ENCODE measurements around the gene MNAT1.

Gene MNAT1

DNA sequence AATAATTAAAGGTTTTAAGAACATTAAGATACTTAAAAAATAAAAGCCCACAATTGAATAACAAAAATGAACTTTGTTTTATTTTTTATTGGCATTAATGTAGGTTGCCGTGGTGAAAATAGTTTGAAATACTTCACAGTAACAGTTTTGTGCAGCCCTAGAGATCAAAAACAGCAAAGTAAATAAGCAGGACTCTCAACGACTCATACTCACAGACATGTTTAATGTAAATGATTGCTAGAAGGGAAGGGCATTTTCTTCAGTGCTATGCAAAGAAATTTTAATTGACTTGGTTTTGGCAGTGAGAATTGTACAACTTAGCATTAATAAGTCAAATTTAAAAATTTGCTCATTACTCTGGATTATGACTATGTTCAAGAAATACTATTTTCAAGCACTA is 230.3 kb downstream of the MNAT1 start:
- DNase-seq, result no peak

DNA sequence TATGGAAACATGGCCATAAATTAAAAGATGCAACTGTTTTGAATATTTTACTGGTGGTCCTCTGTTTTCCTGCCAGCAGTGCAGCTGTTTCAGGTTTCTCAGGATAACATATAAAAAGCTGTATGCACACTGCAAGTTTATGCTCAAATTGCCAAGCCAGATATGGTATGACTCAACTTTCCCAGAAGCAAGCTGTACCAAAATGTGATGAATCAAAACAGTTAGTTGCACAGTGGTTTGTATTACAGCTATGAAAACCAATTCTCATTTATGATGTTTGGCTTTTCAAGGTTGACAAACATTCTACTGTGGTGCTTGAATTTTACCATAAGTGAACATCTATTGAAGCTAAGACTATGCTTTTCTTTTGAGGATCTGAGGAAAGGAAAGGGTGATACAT is 230.8 kb downstream of the MNAT1 start:
- DNase-seq, result no peak

DNA sequence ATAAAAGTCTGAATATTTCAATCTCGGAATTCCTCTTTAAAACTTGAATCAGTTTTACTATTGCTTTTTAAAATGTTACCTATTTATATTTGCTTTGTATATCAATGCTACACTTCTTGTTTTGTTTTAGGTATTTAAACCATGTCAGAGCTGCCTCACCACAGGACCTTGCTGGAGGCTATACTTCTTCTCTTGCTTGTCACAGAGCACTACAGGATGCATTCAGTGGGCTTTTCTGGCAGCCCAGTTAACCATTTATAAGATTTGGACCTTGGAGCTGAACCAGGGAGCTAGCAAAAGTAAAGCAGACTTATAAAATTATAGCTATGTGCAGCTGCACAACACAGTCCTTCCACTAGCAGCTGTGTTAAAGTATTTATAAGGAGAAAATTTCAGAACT is 233.5 kb downstream of the MNAT1 start:
- DNase-seq, result no peak

DNA sequence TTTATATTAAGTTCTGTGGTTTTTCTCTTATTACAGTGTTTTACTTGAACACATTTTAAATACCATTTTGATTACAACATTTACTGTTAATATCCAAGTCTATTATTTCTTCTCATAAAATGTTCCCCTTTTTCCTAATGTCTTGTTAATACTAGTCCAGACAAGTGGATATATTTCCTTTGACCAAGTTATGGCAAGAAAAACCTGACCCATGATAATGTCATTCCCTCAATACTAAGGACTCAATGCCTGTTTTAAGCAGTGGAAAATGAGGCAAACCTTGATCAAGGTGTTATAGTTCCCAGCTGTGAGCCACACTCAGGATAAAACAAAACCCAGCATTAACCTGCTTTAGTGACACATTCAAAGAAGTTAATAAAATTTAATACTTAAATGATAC is 234.1 kb downstream of the MNAT1 start:
- DNase-seq, result no peak

DNA sequence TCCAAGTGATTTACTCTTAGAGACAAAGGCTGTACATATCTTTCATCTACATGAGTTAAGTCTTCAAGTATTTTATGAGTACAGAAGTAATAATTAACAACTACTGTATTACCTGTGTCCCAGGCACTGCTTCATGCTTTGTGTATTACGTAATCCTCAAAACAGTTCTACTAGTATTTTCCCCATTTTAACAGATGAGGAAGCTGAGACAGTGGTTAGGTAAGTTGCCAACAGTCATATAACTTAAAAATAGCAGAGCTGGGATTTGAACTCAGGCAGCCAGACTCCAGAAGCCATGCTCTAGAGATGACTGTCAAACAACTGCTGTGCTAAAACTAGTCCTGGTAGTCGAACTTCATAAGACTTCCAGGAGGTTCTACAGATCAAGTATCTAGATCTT is 235.6 kb downstream of the MNAT1 start:
- DNase-seq, result no peak

DNA sequence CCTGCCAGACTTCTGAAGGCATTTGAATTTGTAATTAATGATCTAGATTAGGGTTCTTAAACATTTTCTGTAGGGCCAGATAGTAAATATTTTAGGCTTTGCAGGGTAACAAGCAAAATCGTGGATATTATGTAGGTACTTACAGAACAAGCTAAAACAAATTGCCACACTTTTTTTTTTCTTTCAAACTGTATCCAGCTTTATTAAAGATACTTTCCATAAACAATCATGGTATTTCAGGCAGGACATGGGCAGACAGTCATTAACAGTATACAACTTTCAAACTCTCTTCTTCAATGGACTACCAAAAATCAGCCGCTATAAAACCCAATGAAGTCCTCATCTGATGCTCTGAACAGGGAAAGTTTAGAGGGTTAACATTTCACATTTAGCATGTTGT is 236.7 kb downstream of the MNAT1 start:
- DNase-seq, result no peak

DNA sequence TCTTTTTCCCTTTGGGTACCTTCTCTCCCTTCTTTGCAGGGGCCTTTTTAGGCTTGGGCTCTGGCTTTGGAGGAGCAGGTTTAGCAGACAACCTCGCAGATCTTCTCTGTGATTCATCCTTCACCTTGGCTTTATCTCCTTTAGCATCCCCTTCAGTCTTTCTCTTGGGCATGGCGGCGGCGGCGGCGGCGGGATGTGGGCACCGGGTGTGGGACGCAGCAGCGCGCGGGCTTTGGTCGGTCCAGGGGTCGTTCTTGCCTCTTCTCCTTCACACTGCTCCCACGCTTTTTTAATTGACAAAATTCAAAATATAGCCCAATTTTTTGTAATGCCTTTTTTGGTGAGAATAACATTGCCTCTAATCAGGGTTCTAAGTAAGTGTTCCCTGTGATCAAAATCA is 237.7 kb downstream of the MNAT1 start:
- no peak for DNase-seq

DNA sequence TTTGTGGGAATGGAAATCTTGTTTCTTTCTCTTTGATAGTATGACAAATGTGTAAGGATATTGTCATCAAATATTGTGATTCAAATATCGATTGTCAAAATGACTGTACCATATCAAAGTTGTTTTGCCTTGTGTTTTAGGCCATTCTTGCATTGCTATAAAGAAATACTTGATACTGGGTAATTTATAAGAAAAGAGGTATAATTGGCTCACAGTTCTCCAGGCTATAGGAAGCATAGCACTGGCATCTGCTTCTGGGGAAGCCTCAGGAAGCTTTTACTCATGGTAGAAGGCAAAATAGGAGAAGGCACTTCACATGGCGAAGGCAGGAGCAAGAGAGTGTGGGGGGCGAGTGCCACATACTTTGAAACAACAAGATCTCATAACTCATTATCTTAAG is 238.5 kb downstream of the MNAT1 start:
- no peak for DNase-seq

DNA sequence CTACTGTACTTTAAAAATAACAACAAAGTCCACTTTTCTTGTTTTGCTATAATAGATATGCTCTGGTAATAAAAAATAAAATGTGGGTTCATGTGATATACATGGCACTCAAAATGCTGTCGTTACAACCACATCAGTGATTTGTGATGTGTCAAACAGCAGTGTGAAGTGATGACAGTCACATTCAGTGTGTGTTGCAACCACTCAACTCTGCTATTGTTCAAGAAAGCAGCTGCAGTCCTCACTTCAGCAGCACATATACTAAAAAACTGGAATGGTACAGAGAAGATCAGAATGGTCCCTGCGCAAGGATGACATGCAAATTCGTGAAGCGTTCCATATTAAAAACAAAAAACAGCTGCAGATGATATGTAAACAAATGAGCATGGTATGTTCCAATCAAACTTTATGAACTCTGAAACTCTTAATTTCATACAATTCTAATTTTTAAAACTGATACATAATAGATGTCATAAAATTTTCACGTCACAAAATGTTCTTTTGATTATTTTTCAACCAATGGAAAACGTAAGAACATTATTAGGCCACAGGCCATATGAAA is 239.6 kb downstream of the MNAT1 start:
- no peak for DNase-seq

DNA sequence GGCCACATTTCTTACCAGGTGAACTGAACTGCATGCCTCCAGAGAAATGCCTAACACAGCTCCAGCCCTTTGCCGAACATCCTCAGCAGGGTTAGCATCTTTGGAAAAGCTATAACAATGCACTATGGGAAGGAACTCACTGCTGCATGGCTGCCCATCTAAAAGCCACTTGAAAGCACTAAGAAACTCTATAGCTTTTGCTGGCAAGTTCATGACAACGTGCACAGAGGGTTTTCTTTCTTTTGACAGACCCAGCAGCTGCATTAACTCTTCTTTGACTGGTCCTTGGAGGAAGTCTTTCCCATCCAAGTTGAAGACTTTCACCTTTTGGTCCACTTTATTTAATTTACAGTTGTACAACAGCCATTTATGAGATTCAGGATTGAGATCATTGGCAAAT is 241.0 kb downstream of the MNAT1 start:
- no peak for DNase-seq

DNA sequence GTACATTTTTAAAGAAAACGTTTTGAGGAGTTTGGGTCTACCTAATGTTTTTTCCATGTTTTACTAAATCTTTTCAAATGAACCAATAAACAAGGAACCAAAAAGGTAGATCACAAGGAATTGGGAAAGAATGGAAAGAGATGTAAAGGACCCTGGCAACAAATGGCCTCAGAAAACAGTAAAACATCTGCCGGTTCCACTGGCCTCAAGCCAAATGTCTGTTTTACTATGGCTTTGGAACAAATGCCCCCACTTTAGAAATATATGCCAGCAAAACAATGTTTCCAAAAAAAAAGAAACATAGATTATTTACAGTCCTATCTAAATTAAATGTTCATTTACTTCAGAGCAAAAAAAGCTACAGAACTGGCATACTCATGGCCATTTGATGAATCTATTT is 243.3 kb downstream of the MNAT1 start:
- DNase-seq, result no peak

DNA sequence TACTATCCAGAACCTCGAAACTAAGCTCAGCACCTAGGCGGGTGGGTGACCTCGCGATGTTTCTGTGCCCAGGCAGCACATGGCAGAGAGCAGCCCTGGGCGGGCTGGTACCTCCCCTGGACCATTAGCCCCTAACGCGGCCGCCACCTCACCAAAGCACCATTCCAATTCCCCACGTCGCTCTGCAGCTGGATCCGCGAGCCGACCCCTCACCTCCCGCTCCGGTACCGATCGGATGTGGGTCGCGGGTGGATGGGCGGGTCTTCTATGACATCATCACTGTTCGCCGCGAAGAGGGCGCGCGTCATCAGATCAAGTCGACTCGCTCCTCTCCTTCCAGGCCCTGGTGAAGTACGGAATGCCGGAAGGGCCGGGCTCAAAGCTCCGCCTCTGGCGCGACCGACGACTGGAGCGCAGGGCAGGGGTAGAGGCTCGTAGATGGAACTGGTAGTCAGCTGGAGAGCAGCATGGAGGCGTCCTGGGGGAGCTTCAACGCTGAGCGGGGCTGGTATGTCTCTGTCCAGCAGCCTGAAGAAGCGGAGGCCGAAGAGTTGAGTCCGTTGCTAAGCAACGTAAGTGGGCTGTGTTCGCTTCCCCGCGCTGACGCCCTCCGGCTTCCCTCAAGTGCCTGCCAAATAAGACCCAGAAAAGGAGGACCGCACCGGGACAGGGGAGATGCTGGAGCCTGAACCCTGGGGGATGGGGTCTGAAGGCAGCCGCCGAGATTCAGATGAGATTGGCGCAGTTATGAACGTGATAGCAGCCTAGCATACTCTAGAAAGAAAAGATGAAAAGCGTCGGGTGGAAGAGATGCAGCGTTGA is 246.5 kb downstream of the MNAT1 start, which contains the start of the genes SLC38A6 and TRMT5:
Gene SLC38A6, plus strand, starts transcription at position 435 of the 822 bp plus-strand sequence. Its CDS starts 33 bp downstream, at position 468.
Gene TRMT5, minus strand, starts transcription at position 269 of the 822 bp plus-strand sequence. Its CDS starts 106 bp downstream, at position 163.
- peak; percentile 71 to 96 (median 89) for DNase-seq

DNA sequence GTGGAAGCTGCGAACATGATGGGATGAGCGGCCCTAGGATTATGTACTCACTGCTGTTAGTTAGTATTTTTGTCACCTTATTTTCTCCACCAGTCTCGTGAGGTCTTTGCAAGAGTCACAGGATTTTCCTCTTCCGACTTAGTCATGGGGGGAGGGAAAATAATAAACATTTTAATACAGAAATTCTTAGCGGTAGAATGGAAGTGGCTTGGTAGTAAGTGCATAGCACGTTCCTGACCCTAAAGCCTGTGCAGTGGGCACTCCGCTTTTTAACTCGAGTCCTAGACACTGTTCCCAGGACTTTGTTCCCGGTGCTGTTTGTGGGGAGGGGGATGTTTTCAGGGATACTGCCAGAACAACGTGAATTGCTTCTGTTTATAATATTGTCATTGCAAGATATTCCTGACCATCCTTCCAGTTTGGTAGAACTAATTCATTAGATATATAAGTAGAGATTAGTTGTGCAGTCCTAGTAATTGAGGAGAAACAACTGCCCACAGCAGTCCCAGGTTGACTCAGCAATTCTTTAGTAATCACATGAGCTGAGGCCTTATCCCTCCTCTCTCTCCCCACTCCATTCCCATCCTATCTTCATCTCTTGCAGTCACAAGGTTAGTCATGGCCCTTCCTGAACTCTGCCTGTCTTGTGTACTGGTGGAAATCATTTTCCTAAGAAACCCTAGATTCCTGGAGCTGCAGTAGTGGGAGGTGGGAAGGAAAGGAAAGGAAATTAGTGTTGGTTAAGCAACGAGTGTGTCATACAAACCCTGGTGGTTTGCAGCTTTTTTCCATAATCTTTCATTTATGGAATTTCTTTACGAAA is 247.3 kb downstream of the MNAT1 start:
- DNase-seq, result peak in 3 of 51 donors; percentile 6 to 25 (median 24)

DNA sequence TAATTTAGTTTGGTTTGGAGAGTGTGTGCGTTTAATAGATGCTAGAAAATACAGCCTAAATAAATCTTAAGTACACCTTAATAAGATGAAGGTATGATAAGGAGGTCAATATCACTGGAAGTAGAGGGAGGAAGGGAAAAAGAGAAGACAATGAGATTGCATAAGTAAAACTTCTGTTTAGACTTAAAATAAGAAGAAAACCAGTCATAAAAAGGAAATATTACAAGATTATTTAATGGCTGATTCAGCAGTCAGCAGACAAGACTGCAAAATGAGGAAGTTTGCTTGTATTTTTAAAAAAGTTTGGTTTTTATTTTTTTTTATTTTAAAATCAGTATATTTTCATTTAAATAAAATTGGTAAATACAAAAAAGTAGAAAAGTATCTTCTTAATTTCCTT is 249.6 kb downstream of the MNAT1 start:
- DNase-seq, result no peak

DNA sequence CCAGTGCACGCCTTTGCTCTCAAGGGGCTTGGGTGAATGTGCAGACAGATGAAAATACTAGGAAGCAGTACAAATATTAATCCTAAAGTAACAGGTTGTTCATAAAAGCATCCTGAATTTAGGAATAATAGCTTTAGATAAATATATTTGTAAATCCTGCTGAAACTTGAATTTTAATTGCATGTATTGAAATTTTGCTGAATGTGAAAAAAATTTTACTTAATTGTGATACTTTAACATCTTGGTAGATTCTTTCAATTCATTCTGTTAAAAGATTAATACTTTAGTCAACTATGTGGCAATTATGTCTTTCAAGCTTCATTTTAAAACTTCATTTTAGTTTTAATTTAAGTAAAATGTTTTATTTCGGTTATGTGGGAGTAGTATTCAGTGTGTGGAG is 251.9 kb downstream of the MNAT1 start:
- no peak for DNase-seq

DNA sequence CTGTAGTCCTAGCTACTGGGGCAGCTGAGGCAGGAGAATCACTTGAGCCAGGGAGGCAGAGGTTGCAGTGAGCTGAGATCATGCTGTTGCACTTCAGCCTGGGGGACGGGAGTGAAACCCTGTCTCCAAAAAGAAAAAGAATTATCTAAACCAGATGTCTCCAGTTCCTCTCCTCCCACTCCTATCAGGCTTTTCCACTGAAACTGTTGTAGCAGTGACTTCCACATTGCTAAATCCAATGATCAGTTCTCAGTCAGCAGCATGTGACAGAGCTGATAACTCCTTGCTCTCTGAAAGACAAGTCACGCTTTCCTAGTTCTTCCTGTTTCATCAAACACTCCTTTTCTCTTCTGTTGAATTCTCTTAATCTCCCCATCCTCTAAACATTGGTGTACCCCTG is 255.0 kb downstream of the MNAT1 start:
- no peak for DNase-seq

DNA sequence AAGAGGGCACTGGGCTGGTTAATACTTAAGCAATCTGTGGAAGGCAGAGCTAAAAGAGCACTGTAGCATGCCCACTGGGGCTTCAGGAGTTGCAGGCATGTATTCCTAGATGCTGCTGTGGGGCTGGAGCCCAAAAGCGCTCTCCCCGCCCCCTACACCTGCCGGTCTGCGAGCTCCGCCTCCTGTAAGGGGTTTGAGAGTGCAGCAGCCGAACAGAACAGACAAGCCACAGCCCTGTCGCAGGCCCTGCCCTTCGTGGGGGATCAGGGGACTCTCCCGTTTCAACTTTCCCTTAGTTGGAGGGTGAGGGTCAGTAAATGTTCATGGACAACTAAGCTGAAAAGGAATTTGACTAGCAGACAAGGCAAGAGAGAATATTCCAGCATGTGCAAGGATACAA is 264.1 kb downstream of the MNAT1 start:
- DNase-seq, result no peak

DNA sequence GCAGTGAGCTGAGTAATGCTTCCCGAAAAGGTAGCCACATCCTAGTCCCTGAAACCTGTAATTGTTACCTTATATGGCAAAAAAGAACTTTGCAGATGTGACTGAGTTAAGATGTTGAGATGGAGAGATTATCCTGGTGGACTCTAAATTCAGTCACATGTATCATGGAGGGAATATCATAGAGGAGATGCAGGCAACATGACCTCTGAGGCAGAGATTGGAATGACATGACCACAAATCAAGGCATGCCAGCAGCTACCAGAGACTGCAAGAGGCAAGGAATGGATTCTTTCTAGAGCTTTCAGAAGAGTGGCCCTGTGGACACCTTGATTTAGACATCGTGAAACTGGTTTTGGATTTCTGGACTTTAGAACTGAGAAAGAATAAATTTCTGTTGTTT is 265.0 kb downstream of the MNAT1 start:
- no peak for DNase-seq

DNA sequence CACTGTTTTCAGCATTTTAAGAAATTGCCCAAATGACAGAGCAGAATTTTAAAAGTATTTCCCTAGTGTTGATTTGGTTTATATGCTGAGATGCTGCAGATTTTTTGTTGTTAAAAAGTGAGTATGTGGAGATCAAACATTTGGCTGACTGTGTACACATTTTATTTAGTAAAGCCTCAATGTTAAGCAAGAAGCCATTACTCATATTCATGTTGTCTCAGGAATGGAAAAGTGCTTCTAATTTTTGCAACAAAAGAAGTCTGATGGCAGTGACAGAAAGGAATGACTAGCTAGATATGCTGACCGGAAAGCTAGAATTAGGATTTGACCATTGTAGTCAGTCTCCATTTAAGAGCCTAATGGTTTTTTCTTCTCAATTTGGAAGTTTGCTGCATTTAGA is 269.0 kb downstream of the MNAT1 start:
- DNase-seq, result no peak

DNA sequence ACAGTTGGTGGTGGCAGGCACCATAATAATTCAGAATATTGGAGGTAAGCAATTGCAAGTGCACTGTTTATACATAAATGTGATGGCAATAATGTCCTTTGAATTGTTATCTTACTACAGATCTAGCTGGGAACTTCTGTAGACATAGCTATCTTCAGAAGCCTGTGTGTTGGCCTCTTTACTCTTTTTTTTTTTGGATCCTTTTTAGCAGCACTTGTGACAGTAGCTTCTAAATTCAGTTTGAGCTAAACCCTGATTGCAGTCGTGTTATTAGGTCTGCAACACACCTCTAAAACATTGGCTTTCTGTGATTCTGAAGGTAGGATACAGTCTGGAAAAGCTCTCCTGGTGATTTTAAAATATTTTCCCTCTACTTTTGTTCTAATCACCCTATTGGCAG is 285.0 kb downstream of the MNAT1 start:
- no peak for DNase-seq

Measured in hypothalamus (tissue), 51 donors.